DND-41 (cell line): ENCODE data around the gene IRS2.

ENCODE experiments used
- EZH2 ChIP-seq: IDR thresholded peaks from 3 replicates; pipeline ENCODE4 v1.6.1; 2012; ENCODE audit warnings: borderline replicate concordance, low read depth, mild to moderate bottlenecking, moderate library complexity, low read length, inconsistent platforms; ENCODE audit not compliant: severe bottlenecking
- TF ChIP-seq, protein P1 (sequence below): IDR thresholded peaks from 2 replicates; pipeline ENCODE4 v1.5.1; 2012; ENCODE audit warnings: borderline replicate concordance, low read length, moderate library complexity, mild to moderate bottlenecking; ENCODE audit not compliant: poor library complexity, severe bottlenecking; ENCODE audit errors: extremely low read depth

DNA sequence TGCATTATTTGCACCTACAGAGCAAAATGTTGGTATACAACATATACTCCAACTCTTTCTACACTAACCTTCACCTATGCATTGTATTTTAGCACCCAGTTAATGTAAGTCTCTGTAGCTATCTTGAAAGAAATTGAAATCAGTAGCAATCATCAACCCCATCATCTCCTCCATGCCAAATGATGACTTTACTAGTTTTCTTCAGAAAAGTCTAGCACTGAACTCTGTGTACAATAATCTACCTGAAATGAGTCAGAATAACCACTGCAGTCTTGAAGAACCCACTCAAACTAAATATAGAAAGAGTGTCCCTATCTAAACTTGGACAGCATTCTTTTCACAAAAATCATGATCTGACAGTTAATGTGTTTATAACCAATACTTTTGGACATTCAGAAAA, 9.8 kb downstream of the IRS2 start:
- TF ChIP-seq, protein P1, sequence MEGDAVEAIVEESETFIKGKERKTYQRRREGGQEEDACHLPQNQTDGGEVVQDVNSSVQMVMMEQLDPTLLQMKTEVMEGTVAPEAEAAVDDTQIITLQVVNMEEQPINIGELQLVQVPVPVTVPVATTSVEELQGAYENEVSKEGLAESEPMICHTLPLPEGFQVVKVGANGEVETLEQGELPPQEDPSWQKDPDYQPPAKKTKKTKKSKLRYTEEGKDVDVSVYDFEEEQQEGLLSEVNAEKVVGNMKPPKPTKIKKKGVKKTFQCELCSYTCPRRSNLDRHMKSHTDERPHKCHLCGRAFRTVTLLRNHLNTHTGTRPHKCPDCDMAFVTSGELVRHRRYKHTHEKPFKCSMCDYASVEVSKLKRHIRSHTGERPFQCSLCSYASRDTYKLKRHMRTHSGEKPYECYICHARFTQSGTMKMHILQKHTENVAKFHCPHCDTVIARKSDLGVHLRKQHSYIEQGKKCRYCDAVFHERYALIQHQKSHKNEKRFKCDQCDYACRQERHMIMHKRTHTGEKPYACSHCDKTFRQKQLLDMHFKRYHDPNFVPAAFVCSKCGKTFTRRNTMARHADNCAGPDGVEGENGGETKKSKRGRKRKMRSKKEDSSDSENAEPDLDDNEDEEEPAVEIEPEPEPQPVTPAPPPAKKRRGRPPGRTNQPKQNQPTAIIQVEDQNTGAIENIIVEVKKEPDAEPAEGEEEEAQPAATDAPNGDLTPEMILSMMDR: no peak
- no peak for TF ChIP-seq EZH2
